DOHH2 (cell line): ENCODE data around the gene CD28.

Experiments
- H3F3A ChIP-seq: fragments of 200-600 bp; sonication (generic), shearing (Covaris generic); 2 replicates; pipeline ENCODE4 v1.6.0; 2016; ENCODE audit warnings: antibody characterized with exemption, mild to moderate bottlenecking; ENCODE audit not compliant: control insufficient read depth, insufficient read depth
- H3K27ac ChIP-seq: fragments of 200-600 bp; sonication (generic); 2 replicates; pipeline ENCODE4 v1.5.1; 2014; ENCODE audit warnings: low read depth, mild to moderate bottlenecking, low read length, moderate library complexity
- H3K27me3 ChIP-seq: fragments of 200-600 bp; sonication (generic); 2 replicates; pipeline ENCODE4 v1.6.1; 2014; ENCODE audit warnings: mild to moderate bottlenecking, low read length, mixed read lengths; ENCODE audit not compliant: control insufficient read depth
- H3K36me3 ChIP-seq: fragments of 200-600 bp; sonication (generic); 2 replicates; pipeline ENCODE4 v1.6.1; 2014; ENCODE audit warnings: mild to moderate bottlenecking, low read length, moderate library complexity, mixed read lengths; ENCODE audit not compliant: control insufficient read depth
- H3K4me1 ChIP-seq: fragments of 200-600 bp; sonication (generic); 2 replicates; pipeline ENCODE4 v1.6.1; 2014; ENCODE audit warnings: mild to moderate bottlenecking, low read length, mixed read lengths; ENCODE audit not compliant: control insufficient read depth
- H3K4me2 ChIP-seq: fragments of 200-600 bp; sonication (generic); 2 replicates; pipeline ENCODE4 v1.6.0; 2014; ENCODE audit warnings: mild to moderate bottlenecking, low read length, moderate library complexity
- H3K4me3 ChIP-seq: fragments of 200-600 bp; sonication (generic); 2 replicates; pipeline ENCODE4 v1.5.1; 2014; ENCODE audit warnings: mild to moderate bottlenecking, low read length, mixed read lengths
- H3K79me2 ChIP-seq: fragments of 200-600 bp; sonication (generic); 2 replicates; pipeline ENCODE4 v1.6.1; 2014; ENCODE audit warnings: mild to moderate bottlenecking, low read length, mixed read lengths; ENCODE audit not compliant: control insufficient read depth
- H3K9me2 ChIP-seq: fragments of 200-600 bp; sonication (generic); replicated peaks from 2 replicates; pipeline ENCODE4 v1.6.1; 2014; ENCODE audit warnings: mild to moderate bottlenecking, low read length, mixed read lengths; ENCODE audit not compliant: control insufficient read depth
- H3K9me3 ChIP-seq: fragments of 200-600 bp; sonication (generic); 2 replicates; pipeline ENCODE4 v1.6.1; 2014; ENCODE audit warnings: antibody characterized with exemption, low read length, mixed read lengths; ENCODE audit not compliant: control insufficient read depth, insufficient read depth
- H4K20me1 ChIP-seq: fragments of 200-600 bp; sonication (generic); 2 replicates; pipeline ENCODE4 v1.6.0; 2014; ENCODE audit warnings: low read depth, mild to moderate bottlenecking, antibody characterized with exemption, low read length, moderate library complexity; ENCODE audit not compliant: control insufficient read depth, insufficient read depth
- EZH2phosphoT487 ChIP-seq: fragments of 200-600 bp; sonication (generic); IDR thresholded peaks from 2 replicates; pipeline ENCODE4 v1.6.1; 2017; ENCODE audit warnings: borderline replicate concordance, mild to moderate bottlenecking, antibody characterized with exemption, low read length, moderate library complexity, mixed read lengths
- TF ChIP-seq, protein P1 (sequence below): fragments of 200-600 bp; sonication (generic); IDR thresholded peaks from one replicate; pipeline ENCODE4 v1.5.1; 2014; ENCODE audit warnings: antibody characterized with exemption, mild to moderate bottlenecking, low read depth, low read length; ENCODE audit not compliant: poor library complexity, severe bottlenecking

CD28 gene

DNA sequence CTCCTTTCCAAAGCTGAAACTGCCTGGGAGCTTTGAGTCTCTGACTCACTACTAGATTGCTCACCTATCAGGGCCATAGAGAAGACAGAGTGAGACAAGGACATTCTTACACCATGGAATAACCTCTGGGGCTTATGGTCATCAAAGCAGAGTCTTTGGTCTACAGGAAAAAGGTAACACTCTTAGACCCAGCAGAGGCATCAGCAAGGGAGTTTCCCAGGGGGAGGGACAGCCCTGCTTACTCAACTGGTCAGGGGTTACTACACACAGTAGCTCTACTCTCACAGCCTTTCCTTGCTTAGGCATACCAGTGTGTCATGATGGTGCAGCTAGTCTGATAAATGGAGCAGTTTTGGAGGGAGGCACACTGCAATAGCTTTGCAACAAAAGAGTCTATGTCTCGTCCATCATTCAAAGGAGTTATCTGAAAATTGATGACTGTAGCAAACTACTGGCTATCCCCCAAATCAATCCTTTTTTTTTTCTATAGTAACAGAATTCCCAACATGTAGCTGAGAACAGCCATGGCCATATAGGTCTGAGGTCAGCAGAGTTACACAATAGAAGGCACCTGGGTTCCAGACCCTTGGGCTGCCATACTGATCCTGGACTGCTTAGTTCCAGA lies 22.4 kb upstream of the CD28 start:
- Histone ChIP-seq H3K27ac (no peak overlapping the region), H3K27me3 (peaks cover 81% of the 10 kb centered on the region)

DNA sequence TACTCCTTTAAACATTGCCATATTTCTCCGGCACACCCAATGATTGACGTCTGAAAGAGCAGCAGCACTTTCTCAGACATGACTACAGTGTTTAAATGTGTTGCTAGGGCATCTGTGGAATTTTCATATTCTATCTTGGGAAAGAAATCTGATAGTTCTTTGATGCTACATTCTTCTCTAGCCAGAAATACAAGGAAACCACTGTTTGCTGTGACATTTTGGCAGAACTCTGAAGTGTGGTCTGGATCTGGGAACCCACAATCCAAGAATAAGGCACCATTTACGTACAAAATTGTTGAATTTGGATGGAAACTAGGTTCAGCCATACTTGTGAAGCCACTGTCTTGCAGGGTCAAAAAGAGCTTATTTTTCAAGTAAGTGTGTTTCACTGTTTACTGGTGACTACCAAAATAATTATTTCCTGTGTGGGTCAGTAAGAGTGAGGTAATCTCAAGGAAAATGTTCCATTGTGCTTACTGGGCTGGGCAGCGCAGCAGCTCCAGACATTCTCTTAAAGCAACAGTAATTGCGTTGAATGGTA lies 21.3 kb upstream of the CD28 start:
- Histone ChIP-seq H3K27me3 (peaks cover 86% of the 10 kb centered on the region), H3K4me3 (no peak overlapping the region), H3K79me2 (no peaks in the 10 kb centered on the region), H3K4me1 (peaks cover 24% of the 10 kb centered on the region), H3F3A (no peaks in the 10 kb centered on the region), H3K27ac (no peak overlapping the region), H3K9me3 (no peaks in the 10 kb centered on the region), H4K20me1 (peaks cover 12% of the 10 kb centered on the region; the same call in 1 of the 2 replicates), H3K36me3 (no peaks in the 10 kb centered on the region), H3K9me2 (no peaks in the 10 kb centered on the region), H3K4me2 (no peak overlapping the region)
- no peak for TF ChIP-seq EZH2phosphoT487
- TF ChIP-seq, protein P1, sequence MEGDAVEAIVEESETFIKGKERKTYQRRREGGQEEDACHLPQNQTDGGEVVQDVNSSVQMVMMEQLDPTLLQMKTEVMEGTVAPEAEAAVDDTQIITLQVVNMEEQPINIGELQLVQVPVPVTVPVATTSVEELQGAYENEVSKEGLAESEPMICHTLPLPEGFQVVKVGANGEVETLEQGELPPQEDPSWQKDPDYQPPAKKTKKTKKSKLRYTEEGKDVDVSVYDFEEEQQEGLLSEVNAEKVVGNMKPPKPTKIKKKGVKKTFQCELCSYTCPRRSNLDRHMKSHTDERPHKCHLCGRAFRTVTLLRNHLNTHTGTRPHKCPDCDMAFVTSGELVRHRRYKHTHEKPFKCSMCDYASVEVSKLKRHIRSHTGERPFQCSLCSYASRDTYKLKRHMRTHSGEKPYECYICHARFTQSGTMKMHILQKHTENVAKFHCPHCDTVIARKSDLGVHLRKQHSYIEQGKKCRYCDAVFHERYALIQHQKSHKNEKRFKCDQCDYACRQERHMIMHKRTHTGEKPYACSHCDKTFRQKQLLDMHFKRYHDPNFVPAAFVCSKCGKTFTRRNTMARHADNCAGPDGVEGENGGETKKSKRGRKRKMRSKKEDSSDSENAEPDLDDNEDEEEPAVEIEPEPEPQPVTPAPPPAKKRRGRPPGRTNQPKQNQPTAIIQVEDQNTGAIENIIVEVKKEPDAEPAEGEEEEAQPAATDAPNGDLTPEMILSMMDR = no peak

More for the DNA sequence above, 22.4 kb upstream of the CD28 start:
- Histone ChIP-seq H3K79me2 (no peaks in the 10 kb centered on the region), H4K20me1 (0 out of 2 replicates have a peak, but pooled peaks cover 2% of the 10 kb centered on the region), H3F3A (no peaks in the 10 kb centered on the region), H3K9me3 (no peaks in the 10 kb centered on the region), H3K4me3 (no peak overlapping the region), H3K4me1 (peaks cover 13% of the 10 kb centered on the region), H3K9me2 (no peaks in the 10 kb centered on the region), H3K36me3 (no peaks in the 10 kb centered on the region), H3K4me2 (no peak overlapping the region)
- TF ChIP-seq, protein P1 = no peak
- TF ChIP-seq EZH2phosphoT487 = no peak

DNA sequence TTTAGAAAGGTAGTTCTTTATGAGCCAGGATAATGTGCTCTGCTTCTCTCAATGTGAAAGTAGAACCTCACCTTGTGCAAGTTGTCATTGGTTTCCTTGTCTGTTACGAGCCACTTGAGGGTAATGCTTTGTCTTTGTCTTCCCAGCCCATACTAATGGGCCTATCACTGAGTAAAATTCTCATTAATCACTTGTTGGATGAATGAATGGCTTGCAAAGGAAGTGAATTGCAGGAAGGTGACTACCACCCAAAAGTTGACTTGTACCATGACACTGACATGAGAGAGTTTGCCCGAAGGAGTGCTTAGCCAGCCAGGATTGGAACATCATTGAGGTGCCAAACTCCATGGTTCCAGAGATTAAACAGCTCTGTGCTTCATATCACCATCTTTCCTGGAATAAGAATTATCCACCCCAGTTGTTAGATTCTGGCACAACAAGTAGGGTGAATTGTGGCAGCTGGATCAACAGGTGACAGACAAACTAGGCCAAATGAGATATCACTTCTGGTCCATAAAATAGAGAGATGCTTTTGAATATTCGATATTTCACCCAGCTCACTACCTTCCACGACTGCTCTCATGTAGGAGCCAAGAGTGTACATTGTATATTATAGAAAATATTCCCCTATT lies 20.5 kb upstream of the CD28 start:
- Histone ChIP-seq H3K27ac (no peak overlapping the region), H3K4me3 (no peak overlapping the region), H3K79me2 (no peaks in the 10 kb centered on the region), H3K9me3 (no peaks in the 10 kb centered on the region), H3K4me2 (no peak overlapping the region), H3K27me3 (peaks cover 86% of the 10 kb centered on the region), H3K36me3 (no peaks in the 10 kb centered on the region), H4K20me1 (peaks cover 12% of the 10 kb centered on the region; the same call in 1 of the 2 replicates), H3F3A (no peaks in the 10 kb centered on the region), H3K9me2 (no peaks in the 10 kb centered on the region), H3K4me1 (peaks cover 25% of the 10 kb centered on the region)
- TF ChIP-seq, protein P1 = no peak
- no peak for TF ChIP-seq EZH2phosphoT487
